ENCODE data around the gene TSTD1. TPM values are rescaled to one million over a fixed set of nuclear protein-coding genes. Genes with fewer than 3 reads are reported as not detected.

TSTD1 gene
- total and polyA plus RNA-seq, 2 donors from 2014 or later = 74.5 to 200 TPM

DNA sequence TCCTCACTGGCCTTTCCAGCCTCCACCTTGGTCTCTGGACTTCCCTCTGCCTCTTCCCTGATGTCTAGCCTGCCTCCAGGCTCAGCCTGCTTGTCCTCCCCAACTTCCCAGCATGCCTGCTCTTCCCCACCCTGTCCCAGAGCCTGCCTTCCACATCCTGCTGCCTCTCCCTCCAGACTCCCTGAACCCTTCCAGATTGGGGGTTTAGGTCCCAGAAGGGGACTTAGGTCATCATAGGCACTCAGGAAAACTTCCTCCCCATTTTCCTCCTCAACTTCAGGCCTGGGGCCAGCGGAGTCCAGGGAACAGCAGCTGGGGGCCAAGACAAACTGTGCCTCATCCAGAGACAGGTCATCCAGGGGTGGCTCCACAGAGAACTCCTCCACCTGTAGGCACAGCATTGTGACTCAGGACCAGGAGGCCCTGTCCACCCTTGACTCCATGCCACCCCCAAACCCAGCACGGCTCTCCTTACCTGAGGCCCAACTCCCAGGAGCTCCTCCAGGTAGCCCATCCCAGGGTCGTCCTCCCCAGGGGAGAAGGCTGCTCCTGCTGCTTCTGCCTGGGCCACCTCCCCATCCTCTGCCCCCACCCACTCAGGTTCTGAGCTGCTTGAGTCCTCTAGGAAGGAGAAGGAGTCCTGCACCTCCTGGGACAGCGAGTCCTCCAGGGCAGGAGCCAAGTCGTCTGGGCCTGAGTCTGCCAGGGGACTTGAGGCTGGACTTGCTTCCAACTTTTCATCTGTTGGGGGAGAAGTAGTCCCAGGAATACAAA is 10.4 kb upstream of the TSTD1 start:
- H3K4me1 ChIP-seq (ENCODE audit: control insufficient read depth in 2 of 3, insufficient read depth in 2 of 3, low read depth in 1 of 3, low read length in 3 of 3) = peaks cover 3 to 7% (median 6%) of the 10 kb centered on the region in 3 donors
- H3K4me3 ChIP-seq (ENCODE audit: low read length in 3 of 3) = no peak overlapping the region
- TF ChIP-seq, protein P1, sequence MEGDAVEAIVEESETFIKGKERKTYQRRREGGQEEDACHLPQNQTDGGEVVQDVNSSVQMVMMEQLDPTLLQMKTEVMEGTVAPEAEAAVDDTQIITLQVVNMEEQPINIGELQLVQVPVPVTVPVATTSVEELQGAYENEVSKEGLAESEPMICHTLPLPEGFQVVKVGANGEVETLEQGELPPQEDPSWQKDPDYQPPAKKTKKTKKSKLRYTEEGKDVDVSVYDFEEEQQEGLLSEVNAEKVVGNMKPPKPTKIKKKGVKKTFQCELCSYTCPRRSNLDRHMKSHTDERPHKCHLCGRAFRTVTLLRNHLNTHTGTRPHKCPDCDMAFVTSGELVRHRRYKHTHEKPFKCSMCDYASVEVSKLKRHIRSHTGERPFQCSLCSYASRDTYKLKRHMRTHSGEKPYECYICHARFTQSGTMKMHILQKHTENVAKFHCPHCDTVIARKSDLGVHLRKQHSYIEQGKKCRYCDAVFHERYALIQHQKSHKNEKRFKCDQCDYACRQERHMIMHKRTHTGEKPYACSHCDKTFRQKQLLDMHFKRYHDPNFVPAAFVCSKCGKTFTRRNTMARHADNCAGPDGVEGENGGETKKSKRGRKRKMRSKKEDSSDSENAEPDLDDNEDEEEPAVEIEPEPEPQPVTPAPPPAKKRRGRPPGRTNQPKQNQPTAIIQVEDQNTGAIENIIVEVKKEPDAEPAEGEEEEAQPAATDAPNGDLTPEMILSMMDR (IDR thresholded peaks at IDR 0.05; ENCODE audit: borderline replicate concordance, extremely low read depth, insufficient read depth) = no peak
- H3K9me3 ChIP-seq (ENCODE audit: control insufficient read depth in 2 of 3, insufficient read depth in 1 of 3, low read length in 3 of 3) = no peaks in the 10 kb centered on the region
- H3K27me3 ChIP-seq (ENCODE audit: control insufficient read depth, insufficient read depth, low read length) = no peaks in the 10 kb centered on the region
- H3K27ac ChIP-seq (ENCODE audit: low read depth in 2 of 2, low read length in 2 of 2) = no peak overlapping the region
- intact Hi-C loops (cut with DNase I) = no loop called here
- no peak for DNase-seq
- FAIRE-seq = no peak
- H3K9ac ChIP-seq (ENCODE audit: low read length in 3 of 3) = no peak overlapping the region
- no peaks in the 10 kb centered on the region for H3K36me3 ChIP-seq (ENCODE audit: control insufficient read depth in 2 of 3, insufficient read depth in 3 of 3, low read length in 3 of 3)

DNA sequence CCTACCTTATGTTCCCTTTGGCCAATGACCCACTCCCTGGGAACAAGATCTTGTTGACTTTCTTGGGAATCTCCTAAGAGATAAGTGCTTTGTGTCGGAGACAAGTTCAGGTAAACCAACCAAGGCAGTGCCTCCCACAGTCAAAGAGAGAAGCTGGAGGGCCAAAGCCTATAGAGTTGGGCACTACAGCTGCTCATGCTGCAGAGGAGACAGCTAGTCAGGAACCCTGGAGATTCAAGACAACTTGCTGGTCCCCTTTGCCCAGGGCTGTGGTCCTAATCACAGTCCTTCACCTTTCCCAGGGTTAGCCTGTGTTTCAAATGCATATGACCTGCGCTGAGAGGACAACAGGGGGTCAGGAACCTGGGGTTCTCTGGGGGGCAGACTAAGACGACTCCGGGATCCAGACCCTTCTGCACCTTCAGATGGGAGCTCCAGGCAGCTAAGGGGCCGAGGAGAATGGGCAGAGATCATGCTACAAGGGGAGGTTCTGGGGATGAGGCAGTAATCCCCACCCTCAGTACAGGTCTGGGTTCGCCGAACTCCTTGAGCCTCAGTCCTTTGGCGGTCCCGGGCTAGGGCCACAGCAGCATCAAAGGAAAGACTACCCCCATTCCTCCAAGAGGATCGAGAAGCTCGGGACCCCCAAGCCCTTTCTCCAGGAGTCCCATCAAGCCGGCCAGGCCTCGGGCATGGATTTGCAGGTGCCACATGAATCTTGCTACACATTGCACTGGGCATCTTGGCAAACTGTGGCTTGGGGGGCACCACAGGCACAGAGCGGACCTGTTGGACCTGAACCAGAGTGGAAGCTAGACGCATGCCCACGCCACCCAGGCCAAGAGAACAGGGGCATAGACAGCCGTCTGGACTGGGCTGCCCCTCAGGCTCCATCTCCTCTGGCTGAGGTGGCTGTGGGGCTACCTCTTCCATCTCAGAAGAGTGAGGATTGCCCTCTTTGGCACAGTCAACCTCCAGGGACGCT is 9.0 kb upstream of the TSTD1 start:
- Histone ChIP-seq H3K36me3 (ENCODE audit: control insufficient read depth in 2 of 3, insufficient read depth in 3 of 3, low read length in 3 of 3) (peaks cover under 1 to 3% (median 2%) of the 10 kb centered on the region in 3 donors), H3K4me3 (ENCODE audit: low read length in 3 of 3) (no peak overlapping the region), H3K9me3 (ENCODE audit: control insufficient read depth in 2 of 3, insufficient read depth in 1 of 3, low read length in 3 of 3) (no peaks in the 10 kb centered on the region), H3K27me3 (ENCODE audit: control insufficient read depth, insufficient read depth, low read length) (no peaks in the 10 kb centered on the region), H3K4me1 (ENCODE audit: control insufficient read depth in 2 of 3, insufficient read depth in 2 of 3, low read depth in 1 of 3, low read length in 3 of 3) (peaks cover 3 to 8% (median 7%) of the 10 kb centered on the region in 3 donors), H3K9ac (ENCODE audit: low read length in 3 of 3) (no peak overlapping the region), H3K27ac (ENCODE audit: low read depth in 2 of 2, low read length in 2 of 2) (no peak overlapping the region)
- intact Hi-C loops (cut with DNase I) = no loop called here
- DNase-seq = no peak
- TF ChIP-seq, protein P1 (IDR thresholded peaks at IDR 0.05; ENCODE audit: borderline replicate concordance, extremely low read depth, insufficient read depth) = no peak
- no peak for FAIRE-seq

DNA sequence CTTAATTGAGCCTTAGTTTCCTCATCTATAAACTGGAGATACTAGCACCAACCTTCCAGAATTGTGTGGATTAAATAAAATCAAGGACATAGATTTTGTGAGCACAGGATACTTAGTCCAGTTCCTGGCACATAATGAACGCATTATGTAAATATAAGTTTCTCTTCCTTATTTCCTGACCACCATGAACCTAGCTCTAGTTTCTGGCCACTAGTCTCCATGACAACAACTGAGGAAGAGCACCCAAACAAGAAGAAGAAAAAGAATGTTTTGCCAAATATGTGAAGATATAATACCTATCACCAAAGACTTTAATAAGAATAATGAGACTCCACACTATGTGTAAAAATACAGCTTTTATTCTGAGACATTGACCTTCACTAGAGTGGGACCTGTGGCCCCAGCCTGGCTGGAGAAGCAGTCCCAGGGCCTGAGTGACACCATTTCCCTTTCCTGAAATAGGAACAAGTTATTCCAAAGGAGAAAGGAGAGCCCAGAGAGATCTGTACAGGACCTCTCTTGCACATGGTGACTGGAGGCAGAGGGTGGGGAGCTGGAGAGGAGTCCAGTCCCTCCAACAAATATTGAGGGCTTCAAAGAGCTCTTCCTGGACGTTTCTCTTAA is 8.0 kb upstream of the TSTD1 start:
- Histone ChIP-seq H3K4me3 (ENCODE audit: low read length in 3 of 3) (peak overlapping the region; percentile 87 to 97 (median 91)), H3K4me1 (ENCODE audit: control insufficient read depth in 2 of 3, insufficient read depth in 2 of 3, low read depth in 1 of 3, low read length in 3 of 3) (peaks cover 3 to 8% (median 7%) of the 10 kb centered on the region in 3 donors), H3K27ac (ENCODE audit: low read depth in 2 of 2, low read length in 2 of 2) (peak overlapping the region; percentile 93 to 96), H3K9ac (ENCODE audit: low read length in 3 of 3) (peak overlapping the region in 2 of 3 donors; percentile 90 to 94), H3K9me3 (ENCODE audit: control insufficient read depth in 2 of 3, insufficient read depth in 1 of 3, low read length in 3 of 3) (no peaks in the 10 kb centered on the region), H3K36me3 (ENCODE audit: control insufficient read depth in 2 of 3, insufficient read depth in 3 of 3, low read length in 3 of 3) (peaks cover 5 to 12% (median 11%) of the 10 kb centered on the region in 3 donors), H3K27me3 (ENCODE audit: control insufficient read depth, insufficient read depth, low read length) (no peaks in the 10 kb centered on the region)
- intact Hi-C loops (cut with DNase I) = no loop called here
- FAIRE-seq (no peak), DNase-seq (no peak)
- TF ChIP-seq, protein P1 (IDR thresholded peaks at IDR 0.05; ENCODE audit: borderline replicate concordance, extremely low read depth, insufficient read depth) = no peak

Measured in kidney (tissue), 14 donors.